RWPE2 (cell line): Measurements from ENCODE around the gene RNF207.
"Not testable (repeated sequence)": the region's sequence is repeated elsewhere in the genome, so short reads cannot be mapped to it uniquely, and the experiment has no call there.

Source experiments
- ATAC-seq: fragments of 200-7000 bp; cut with Tn5 transposase; 3 replicates; pipeline ENCODE4 v1.9.1; 2021; ENCODE audit warnings: low read depth
- DNase-seq: peaks from one replicate; pipeline ENCODE4 v3.0.0-alpha.2; 2020; ENCODE audit warnings: low spot score
- H3K27ac ChIP-seq: fragments of 450-650 bp; 2 replicates; pipeline ENCODE4 v1.5.1; 2017; ENCODE audit warnings: mild to moderate bottlenecking; ENCODE audit not compliant: poor library complexity, severe bottlenecking
- H3K27me3 ChIP-seq: fragments of 250-450 bp; sonication (Bioruptor Pico); 2 replicates; pipeline ENCODE4 v1.5.1; 2021; ENCODE audit warnings: mild to moderate bottlenecking, moderate library complexity; ENCODE audit not compliant: insufficient read depth, poor library complexity, severe bottlenecking
- H3K36me3 ChIP-seq: fragments of 250-450 bp; sonication (Bioruptor Pico); 2 replicates; pipeline ENCODE4 v1.5.1; 2020; ENCODE audit warnings: low read depth, mild to moderate bottlenecking, moderate library complexity
- H3K4me1 ChIP-seq: fragments of 250-450 bp; sonication (Bioruptor Pico); 2 replicates; pipeline ENCODE4 v1.5.1; 2021; ENCODE audit warnings: mild to moderate bottlenecking, moderate library complexity; ENCODE audit not compliant: insufficient read depth, poor library complexity, severe bottlenecking
- H3K4me3 ChIP-seq: fragments of 250-450 bp; sonication (Bioruptor Pico); 2 replicates; pipeline ENCODE4 v1.5.1; 2021; ENCODE audit warnings: mild to moderate bottlenecking, moderate library complexity; ENCODE audit not compliant: severe bottlenecking
- H3K9me3 ChIP-seq: fragments of 250-450 bp; sonication (Bioruptor Pico); 2 replicates; pipeline ENCODE4 v1.5.1; 2021; ENCODE audit warnings: mild to moderate bottlenecking, moderate library complexity; ENCODE audit not compliant: severe bottlenecking
- TF ChIP-seq, protein P1 (sequence below): fragments of 450-650 bp; IDR thresholded peaks from one replicate; pipeline ENCODE4 v1.5.1; 2017; ENCODE audit warnings: mild to moderate bottlenecking, moderate library complexity; ENCODE audit not compliant: poor library complexity, severe bottlenecking

RNF207 gene

DNA sequence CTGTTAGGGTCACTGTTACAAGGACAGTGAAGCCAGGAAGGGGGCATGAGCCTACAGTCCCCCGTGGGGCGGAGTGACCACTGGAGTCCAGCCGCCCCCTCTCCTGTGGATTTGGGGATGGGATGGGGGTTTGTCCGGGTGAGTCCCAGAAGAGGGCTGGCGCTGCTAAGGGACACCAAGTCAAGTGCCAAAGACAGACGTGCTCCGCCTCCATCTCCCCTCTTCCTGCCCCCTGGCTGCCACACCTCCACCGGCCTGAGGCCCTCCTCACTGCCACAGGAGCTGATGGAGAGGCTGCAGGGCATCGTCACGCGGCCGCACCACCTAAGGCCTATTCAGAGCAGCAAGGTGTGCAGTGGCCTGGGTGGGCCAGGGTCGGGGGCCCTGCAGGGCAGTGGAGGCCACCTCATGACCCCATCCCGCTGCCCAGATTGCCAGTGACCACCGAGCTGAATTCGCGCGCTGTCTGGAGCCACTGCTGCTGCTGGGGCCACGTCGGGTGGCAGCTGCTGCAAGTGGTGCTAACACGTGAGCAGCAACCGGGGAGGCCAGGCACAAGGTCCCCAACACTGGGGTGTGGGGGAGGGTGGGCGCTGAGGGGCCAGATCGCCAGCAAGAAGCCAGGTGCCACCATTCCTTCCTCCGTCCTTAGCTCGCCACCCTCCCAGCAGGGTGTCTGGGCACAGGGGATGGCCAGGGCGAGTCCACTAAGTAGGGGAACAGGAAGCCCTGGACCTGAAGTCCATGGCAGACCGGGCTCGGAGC, 4.9 kb downstream of the RNF207 start:
- Histone ChIP-seq H3K4me3 (no peak overlapping the region), H3K4me1 (no peaks in the 10 kb centered on the region), H3K9me3 (no peaks in the 10 kb centered on the region), H3K27ac (no peak overlapping the region), H3K36me3 (peaks cover 8% of the 10 kb centered on the region; the same call in 1 of the 2 replicates), H3K27me3 (no peaks in the 10 kb centered on the region)
- DNase-seq (no peak), ATAC-seq (no peak)
- TF ChIP-seq, protein P1, sequence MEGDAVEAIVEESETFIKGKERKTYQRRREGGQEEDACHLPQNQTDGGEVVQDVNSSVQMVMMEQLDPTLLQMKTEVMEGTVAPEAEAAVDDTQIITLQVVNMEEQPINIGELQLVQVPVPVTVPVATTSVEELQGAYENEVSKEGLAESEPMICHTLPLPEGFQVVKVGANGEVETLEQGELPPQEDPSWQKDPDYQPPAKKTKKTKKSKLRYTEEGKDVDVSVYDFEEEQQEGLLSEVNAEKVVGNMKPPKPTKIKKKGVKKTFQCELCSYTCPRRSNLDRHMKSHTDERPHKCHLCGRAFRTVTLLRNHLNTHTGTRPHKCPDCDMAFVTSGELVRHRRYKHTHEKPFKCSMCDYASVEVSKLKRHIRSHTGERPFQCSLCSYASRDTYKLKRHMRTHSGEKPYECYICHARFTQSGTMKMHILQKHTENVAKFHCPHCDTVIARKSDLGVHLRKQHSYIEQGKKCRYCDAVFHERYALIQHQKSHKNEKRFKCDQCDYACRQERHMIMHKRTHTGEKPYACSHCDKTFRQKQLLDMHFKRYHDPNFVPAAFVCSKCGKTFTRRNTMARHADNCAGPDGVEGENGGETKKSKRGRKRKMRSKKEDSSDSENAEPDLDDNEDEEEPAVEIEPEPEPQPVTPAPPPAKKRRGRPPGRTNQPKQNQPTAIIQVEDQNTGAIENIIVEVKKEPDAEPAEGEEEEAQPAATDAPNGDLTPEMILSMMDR, result no peak

DNA sequence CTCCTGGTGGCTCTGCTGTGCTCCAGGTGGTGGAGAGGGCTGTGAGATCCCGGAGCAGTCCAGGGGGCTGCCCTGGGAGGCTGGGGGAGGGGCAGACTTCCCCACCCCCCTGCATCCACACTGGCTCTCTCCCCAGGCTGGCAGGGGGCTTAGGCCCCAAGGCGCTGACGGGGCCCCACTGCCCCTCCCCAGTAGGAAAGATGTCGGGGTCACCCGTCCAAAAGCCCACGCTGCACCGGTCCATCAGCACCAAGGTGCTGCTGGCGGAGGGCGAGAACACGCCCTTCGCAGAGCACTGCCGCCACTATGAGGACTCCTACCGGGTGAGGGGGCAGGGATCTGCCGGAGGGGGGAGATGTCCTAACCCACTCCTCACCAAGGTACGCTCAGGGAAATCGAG, 5.8 kb downstream of the RNF207 start:
- no peak for ATAC-seq
- no peaks in the 10 kb centered on the region for H3K4me1 ChIP-seq
- H3K9me3 ChIP-seq, result no peaks in the 10 kb centered on the region
- no peak overlapping the region for H3K27ac ChIP-seq
- no peak for DNase-seq
- TF ChIP-seq, protein P1, result no peak
- H3K27me3 ChIP-seq, result no peaks in the 10 kb centered on the region
- no peak overlapping the region for H3K4me3 ChIP-seq
- H3K36me3 ChIP-seq, result peaks cover 8% of the 10 kb centered on the region; the same call in 1 of the 2 replicates

DNA sequence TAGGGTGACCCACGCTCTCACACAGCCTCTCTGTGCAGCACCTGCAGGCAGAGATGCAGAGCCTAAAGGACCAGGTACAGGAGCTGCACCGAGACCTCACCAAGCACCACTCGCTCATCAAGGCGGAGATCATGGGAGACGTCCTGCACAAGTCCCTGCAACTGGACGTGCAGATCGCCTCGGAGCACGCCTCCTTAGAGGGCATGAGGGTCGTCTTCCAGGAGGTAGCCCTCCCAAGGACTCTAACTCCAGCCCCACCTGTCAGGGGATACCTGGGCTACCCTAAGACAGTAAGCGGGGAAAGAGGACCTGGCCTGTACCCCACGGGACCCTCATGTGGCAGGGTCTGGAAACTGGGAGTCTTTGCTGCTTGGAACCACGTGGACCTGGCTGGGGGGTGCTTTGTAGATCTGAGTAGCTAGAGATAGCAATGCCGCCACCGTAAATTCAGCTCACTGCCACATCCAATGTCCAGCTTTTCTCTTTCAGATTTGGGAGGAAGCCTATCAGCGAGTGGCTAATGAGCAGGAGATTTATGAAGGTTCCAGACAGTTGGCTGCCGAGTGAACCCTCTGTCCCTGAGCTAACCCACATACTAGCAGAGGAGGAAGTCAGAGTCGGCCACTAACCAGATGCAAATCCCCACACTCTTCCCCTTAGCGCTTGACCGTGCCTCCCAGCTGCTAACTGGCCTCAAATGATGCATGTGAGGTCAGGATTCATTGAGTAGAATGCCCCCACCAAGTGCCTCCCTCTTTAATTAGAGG, 6.5 kb downstream of the RNF207 start:
- TF ChIP-seq, protein P1, result no peak
- DNase-seq (no peak), ATAC-seq (no peak)
- H3K4me3 ChIP-seq, result no peak overlapping the region
- H3K27me3 ChIP-seq, result no peaks in the 10 kb centered on the region
- H3K36me3 ChIP-seq, result peaks cover 8% of the 10 kb centered on the region; the same call in 1 of the 2 replicates
- H3K9me3 ChIP-seq, result no peaks in the 10 kb centered on the region
- H3K4me1 ChIP-seq, result no peaks in the 10 kb centered on the region
- H3K27ac ChIP-seq, result no peak overlapping the region

DNA sequence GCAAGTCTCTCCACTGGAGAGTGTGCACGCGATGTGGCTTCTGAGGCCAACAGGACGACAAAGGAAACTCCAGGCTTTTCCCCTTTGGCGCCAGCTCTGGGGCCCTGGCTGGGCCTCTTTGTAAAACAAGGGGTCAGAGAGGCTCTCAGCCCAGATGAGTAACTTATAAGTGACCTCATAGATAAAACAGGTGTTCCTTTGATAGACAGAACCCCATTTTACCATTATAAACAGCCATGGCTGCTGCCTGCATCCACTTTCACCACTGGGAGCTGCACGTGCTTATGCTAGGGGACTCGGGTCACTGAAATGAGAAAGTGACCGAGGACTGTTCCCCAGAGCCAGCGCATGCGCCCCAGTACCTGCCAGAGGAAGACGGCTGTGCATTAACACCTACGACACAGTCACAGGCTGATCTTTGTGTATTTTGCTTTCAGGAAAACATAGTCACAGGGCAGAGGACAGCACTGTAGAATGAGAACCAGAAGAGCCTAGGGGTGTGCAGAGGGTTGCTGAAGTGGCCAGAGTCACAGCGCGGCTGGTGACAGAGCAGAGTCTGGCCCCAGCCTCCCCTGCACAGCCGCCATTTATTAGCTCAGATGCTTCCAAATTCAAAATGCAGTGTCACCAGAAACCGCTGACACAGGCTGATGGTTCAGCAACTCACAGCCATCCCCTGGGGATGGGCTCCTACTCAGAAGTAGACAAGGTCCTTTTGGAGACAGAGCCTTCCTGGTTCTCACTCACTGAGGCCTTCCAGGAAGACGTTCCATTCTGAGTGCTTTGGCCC, 12.7 kb downstream of the RNF207 start:
- no peaks in the 10 kb centered on the region for H3K27me3 ChIP-seq
- no peak for DNase-seq
- H3K27ac ChIP-seq, result no peak overlapping the region
- no peak for ATAC-seq
- H3K36me3 ChIP-seq, result peaks cover 23% of the 10 kb centered on the region
- no peaks in the 10 kb centered on the region for H3K9me3 ChIP-seq
- H3K4me3 ChIP-seq, result no peak overlapping the region
- H3K4me1 ChIP-seq, result peaks cover 10% of the 10 kb centered on the region
- TF ChIP-seq, protein P1, result no peak

DNA sequence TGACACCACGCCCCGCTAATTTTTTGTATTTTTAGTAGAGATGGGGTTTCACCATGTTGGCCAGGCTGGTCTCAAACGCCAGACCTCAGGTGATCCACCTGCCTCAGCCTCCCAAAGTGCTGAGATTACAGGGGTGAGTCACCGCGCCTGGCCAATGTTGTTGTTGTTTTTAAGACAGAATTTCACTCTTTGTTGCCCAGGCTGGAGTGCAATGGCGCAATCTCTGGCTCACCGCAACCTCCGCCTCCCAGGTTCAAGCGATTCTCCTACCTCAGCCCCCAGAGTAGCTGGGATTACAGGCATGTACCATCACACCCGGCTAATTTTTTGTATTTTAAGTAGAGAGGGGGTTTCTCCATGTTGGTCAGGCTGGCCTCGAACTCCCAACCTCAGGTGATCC, 13.7 kb downstream of the RNF207 start:
- H3K9me3 ChIP-seq, H3K27me3 ChIP-seq, ATAC-seq, DNase-seq, H3K4me3 ChIP-seq: not testable (repeated sequence)
- H3K27ac ChIP-seq, result peak overlapping the region; percentile 45
- peaks cover 33% of the 10 kb centered on the region for H3K36me3 ChIP-seq
- H3K4me1 ChIP-seq, result peaks cover 10% of the 10 kb centered on the region
